ENCODE measurements around the gene MAGI2.

GRCh38 chr7:79037001-79037400 is 416.5 kb downstream of the MAGI2 start:
- TF ChIP-seq CTCF (IDR thresholded peaks at IDR 0.05) (no peak), EP300 (IDR thresholded peaks at IDR 0.05) (no peak)

Measured in ovary (tissue), 3 donors.